Body of pancreas (tissue), 4 donors: ENCODE data around the gene TMEM187.

Source experiments
- POLR2A ChIP-seq, 3 donors: fragments of 450-650 bp; IDR thresholded peaks; one replicate each; pipeline ENCODE4 v1.6.1; 2016; ENCODE audit warnings: antibody characterized with exemption in 3 of 3, mild to moderate bottlenecking in 2 of 3
- TF ChIP-seq, protein P1 (sequence below), 7 experiments: fragments of 450-650 bp in 4 of 7; fragments of 200-600 bp in 3 of 7; sonication (generic) in 3 of 7; IDR thresholded peaks; one replicate each; pipeline ENCODE4 v1.5.1; 2016 to 2019; ENCODE audit warnings: antibody characterized with exemption in 7 of 7

DNA sequence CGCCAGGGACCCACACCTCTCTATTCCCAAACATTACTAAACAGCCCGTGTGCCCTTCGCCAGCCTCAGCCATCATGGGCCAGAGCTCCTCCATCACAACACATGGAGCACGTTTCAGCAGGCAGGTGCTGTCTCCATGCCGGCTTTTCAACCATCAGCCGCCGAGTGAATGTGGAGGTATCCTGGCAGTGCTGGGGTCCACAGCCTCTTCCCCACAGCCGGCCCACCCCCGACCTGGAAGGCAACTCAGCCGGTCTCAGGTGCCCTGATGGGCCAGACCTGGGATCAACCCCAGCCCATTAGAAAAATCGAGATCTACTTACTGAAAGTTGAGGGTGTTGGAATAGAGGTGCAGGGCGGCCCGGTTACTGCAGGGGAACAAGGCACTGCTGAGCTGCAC is 40.8 kb upstream of the TMEM187 start:
- no peak for TF ChIP-seq POLR2A (IDR thresholded peaks at IDR 0.05)
- TF ChIP-seq, protein P1, sequence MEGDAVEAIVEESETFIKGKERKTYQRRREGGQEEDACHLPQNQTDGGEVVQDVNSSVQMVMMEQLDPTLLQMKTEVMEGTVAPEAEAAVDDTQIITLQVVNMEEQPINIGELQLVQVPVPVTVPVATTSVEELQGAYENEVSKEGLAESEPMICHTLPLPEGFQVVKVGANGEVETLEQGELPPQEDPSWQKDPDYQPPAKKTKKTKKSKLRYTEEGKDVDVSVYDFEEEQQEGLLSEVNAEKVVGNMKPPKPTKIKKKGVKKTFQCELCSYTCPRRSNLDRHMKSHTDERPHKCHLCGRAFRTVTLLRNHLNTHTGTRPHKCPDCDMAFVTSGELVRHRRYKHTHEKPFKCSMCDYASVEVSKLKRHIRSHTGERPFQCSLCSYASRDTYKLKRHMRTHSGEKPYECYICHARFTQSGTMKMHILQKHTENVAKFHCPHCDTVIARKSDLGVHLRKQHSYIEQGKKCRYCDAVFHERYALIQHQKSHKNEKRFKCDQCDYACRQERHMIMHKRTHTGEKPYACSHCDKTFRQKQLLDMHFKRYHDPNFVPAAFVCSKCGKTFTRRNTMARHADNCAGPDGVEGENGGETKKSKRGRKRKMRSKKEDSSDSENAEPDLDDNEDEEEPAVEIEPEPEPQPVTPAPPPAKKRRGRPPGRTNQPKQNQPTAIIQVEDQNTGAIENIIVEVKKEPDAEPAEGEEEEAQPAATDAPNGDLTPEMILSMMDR (IDR thresholded peaks at IDR 0.05): no peak
